Activated CD4-positive, alpha-beta T cell treated with anti-CD3 and anti-CD28 coated beads for 24 hours (primary cell): Measurements from ENCODE around the gene USP11.
"Not testable (repeated sequence)": the region's sequence is repeated elsewhere in the genome, so short reads cannot be mapped to it uniquely, and the experiment has no call there.

ENCODE experiments used
- DNase-seq, 2 donors: peaks; one replicate each; pipeline ENCODE4 v3.0.0-alpha.2; 2020; ENCODE audit warnings: low read depth in 2 of 2

The USP11 gene

GRCh38 chrX:47245156-47245555 is 12.3 kb downstream of the USP11 start:
- no peak for DNase-seq

- no peak for DNase-seq
Observed at GRCh38 chrX:47247206-47247998, 14.6 kb downstream of the USP11 start.

DNA sequence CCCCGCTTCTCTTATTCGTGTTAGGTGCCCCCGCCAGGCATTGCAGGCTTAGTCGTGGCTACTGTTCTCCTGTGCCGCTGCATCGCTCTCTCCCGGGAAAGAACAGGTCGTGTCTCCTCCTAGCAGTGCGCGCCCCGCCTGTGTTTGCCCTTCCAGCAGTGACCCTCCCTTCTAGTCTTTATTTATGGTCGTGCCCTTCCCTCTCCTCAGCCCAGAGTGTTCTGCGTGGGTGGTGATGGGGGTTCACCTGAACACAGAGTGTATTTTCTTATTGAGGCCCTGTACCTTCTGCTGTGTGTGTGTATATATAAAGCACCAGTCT is 15.2 kb downstream of the USP11 start:
- no peak for DNase-seq

GRCh38 chrX:47248576-47248975 is 15.8 kb downstream of the USP11 start:
- DNase-seq, result no peak

DNA sequence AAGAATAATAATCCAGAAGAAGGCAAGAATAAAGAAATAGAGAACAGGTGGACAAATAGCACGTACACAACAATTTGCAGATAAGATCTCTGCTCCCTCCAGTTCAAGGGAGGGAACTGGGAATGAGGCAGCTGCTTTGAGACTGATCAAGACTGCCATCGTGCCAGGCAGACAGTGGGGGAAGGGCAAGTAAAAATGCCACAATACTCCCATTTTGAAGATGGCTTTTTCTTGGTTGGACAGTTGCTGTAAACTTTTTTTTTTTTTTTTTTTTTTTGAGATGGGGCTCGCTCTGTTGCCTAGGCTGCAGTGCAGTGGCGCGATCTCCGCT is 17.2 kb downstream of the USP11 start:
- DNase-seq, result no peak

- not testable (repeated sequence) for DNase-seq
Observed at GRCh38 chrX:47257620-47258019, 24.8 kb downstream of the USP11 start.

DNA sequence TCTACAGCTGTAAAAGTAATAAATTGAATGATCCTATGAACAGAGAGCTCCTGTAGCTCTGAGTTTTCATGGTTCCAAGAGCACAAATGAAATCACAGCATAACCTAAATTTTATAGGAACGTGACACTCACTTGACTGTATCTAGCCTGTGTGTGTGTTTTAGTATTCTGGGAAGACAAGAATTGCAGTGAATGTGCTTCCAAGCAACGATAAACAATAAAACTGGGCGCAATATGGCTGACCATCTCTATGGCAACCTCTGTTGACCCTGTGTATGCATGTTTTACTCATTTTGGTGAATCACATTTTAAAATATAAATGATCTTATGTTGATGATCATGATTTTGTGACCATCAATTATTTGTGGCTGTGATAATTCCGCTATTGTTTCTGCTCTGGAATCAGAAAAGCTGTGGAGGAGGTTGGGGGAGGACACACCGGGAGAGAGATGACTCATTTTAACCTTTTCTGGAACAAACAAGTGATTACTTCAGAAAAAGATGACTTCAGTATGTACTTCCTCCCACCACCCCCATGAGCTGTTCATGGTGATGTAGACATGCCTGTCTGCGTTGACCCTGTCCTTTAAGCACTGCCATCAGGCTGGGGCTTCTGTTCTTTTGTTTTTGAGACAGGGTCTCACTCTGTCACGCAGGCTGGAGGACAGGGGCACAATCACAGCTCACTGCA is 31.8 kb downstream of the USP11 start:
- DNase-seq, result no peak

DNA sequence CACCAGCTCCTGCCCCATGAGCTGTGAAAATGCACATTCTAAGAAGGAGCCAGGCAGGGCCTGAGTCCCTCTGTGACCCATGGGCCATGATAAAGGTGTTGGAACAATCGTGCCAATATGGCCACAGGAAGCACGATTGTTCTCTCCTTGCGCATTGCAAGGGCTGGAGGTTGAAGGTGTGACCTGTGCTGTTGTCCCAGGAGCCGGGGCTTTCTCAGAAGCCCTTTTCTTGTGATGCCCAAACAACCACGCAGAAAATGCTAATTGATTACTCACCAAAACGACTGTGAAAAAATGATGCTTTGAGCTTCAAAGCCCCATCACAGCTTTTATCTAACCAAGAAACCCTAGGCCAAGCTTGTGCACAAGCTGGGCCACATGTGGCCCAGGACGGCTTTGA is 33.8 kb downstream of the USP11 start:
- DNase-seq, result no peak

DNA sequence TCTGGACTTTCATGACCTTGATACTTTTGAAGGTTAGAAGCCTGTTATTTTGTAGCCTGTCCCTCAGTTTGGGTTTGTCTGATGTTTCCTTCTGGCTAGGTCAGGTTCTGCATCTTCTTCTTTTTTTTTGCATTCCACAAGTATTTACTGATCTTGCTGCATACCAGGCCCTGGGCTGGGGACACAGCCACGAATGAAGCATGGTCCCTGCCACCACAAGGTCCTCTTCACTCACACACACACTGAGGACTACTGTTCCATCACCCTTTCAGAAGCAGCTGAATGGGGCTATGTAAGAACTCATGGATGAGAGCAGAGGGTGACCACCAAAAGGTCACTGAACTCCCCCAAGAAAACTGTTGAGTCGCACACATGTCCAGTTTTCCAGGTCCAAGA is 39.2 kb downstream of the USP11 start:
- DNase-seq, result no peak

DNA sequence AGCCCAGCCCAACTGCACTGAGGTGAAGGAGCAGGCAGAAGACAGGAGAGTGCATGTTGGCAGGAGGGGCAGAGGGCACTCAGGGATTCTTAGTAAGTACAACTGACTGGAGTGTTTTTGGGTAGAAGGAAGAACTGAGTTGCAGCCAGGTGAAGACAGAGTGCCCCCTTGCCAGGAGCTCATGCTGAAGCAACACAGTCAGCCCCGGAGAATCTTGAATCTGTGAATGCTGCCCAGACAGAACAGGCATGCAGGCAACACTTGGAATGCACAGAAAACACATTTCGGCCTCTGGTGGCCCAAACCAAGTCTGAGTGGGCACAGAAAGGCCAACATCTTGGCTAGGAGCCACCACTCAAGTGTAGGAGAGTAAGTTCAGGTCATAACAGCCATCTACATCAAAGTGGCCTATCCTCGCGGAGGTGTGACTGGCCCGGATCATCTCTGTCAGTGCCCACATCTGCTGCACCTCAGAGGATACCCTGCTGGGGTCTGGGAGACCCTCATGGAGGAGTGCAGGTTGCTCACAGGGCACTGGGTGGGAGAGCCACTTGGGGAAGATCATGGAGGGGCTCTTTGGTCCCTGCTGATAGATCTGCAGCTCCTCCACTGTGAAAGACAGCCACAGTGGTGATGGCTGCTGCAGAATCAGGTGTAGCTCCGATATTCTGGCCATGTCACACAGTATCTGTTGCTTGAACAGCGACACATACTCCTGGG is 40.4 kb downstream of the USP11 start:
- no peak for DNase-seq

DNA sequence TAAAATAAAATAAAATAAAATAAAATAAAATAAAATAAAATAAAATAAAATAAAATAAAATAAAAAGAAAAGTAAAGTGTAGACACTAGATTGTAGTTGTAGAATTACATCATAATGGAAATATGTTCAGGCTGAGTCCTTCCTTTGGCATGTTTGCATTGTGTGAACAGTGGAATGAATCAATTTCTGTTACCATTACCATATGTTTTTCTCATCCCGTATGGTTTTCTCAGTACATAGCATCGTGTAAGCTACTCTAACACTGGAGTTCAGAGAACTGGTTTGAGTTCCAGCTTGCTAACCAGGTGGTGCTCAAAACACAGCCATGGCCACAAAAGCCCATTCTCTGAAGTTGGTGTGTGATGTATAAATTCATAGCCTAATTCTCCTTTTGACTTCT is 45.9 kb downstream of the USP11 start:
- no peak for DNase-seq

- DNase-seq, result no peak
Observed at GRCh38 chrX:47283015-47283771, 50.4 kb downstream of the USP11 start.

DNA sequence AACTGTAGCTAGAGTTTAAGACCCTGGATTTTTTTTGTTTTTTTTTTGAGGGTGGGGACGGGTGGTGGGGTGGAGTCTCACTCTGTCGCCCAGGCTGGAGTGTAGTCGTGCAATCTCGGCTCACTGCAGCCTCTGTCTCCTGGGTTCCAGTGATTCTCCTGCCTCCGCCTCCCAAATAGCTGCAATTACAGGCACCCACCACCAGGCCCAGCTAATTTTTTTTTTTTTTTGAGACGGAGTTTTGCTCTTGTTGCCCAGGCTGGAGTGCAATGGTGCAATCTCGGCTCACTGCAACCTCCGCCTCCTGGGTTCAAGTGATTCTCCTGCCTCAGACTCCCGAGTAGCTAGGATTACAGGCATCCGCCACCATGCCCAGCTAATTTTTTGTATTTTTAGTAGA is 51.8 kb downstream of the USP11 start:
- DNase-seq, result not testable (repeated sequence)

- DNase-seq, result no peak
Observed at GRCh38 chrX:47285836-47286320, 53.1 kb downstream of the USP11 start.

DNA sequence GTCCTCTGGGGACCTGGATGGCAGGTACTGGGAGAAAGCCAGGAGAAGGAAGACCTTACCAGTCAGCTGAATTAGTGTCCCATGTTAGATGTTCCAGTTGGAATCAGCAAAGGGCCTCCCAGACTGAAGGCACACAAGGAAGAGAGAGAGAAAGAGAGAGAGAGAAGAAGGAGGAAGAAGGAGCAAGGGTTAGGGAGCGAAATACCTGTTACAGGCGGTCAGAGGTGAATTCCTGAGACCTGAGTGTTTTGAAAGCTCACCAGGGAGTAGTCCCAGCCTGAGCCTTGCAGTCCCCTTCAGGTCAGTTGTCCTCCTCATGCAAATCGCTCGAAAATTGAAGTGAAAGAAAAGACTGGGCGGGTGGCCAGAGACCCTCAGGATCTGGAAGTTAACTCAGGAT is 60.3 kb downstream of the USP11 start:
- no peak for DNase-seq

DNA sequence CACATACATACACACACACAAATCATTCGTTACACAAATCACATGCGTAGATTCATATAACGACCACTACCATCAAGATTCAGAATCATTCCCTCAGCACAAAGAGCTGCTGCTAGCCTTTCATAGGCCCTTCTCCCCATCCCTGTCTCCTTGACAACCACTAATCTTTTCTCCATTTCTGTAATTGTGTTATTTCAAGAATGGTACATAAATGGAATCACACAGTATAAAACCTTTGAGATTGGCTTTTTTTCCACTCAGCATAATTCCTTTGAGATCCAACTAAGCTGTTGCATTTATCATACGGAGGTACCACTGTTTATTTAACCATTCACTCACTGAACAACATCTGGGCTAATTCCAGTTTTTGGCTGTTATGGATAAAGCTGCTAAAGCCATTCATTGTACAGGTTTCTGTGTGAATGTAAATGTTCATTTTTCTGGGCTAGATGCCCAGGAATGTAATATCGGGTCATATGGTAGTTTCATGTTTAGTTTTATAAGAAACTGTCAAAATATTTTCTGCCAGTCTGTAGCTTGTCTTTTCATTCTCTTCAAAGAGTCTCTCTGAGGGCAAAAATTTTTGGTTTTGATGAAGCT is 64.1 kb downstream of the USP11 start:
- DNase-seq, result no peak

- DNase-seq, result no peak
Observed at GRCh38 chrX:47297874-47298273, 65.1 kb downstream of the USP11 start.
